Activated T-cell treated with anti-CD3 and anti-CD28 coated beads, Interleukin-2, amount 50 U/mL, for 72 hours (primary cell): ENCODE results near the gene SLC44A4. TPM values are rescaled to one million over a fixed set of nuclear protein-coding genes. Genes with fewer than 3 reads are reported as not detected.

ENCODE experiments used
- ATAC-seq, 2 donors: fragments of 150-1000 bp; cut with Tn5 transposase; replicated peaks in 1 of 2; 2 replicates each; pipeline ENCODE4 v1.10.0; 2021; ENCODE audit warnings: moderate library complexity in 2 of 2, mild to moderate bottlenecking in 1 of 2
- DNase-seq, 2 donors: peaks; one replicate each; pipeline ENCODE4 v3.0.0; 2021 to 2022; ENCODE audit warnings: mixed read lengths in 1 of 2
- H3K27ac Mint-ChIP-seq: one replicate; pipeline ENCODE4 v1.8.0; 2022; ENCODE audit warnings: mild to moderate bottlenecking, moderate library complexity, mixed read lengths
- H3K27me3 Mint-ChIP-seq: one replicate; pipeline ENCODE4 v1.8.0; 2022; ENCODE audit warnings: low read depth, mixed read lengths
- H3K36me3 Mint-ChIP-seq, 2 donors: one replicate each; pipeline ENCODE4 v1.8.0; 2022; ENCODE audit warnings: mixed read lengths in 2 of 2, mild to moderate bottlenecking in 1 of 2; ENCODE audit not compliant: insufficient read depth in 2 of 2
- H3K4me1 Mint-ChIP-seq: one replicate; pipeline ENCODE4 v1.8.0; 2022; ENCODE audit warnings: low read depth, mixed read lengths
- H3K4me3 Mint-ChIP-seq, 2 donors: one replicate each; pipeline ENCODE4 v1.8.0; 2022; ENCODE audit warnings: mild to moderate bottlenecking in 2 of 2, mixed read lengths in 2 of 2, moderate library complexity in 2 of 2
- H3K9me3 Mint-ChIP-seq, 2 donors: one replicate each; pipeline ENCODE4 v1.8.0; 2022; ENCODE audit warnings: mixed read lengths in 2 of 2
- total RNA-seq, 2 donors: library from RNA; stranded (reverse); gene quantifications; one replicate each; pipeline ENCODE4 v1.2.3, GENCODE V29; 2022

Gene SLC44A4
- total RNA-seq, 2 donors from 2014 or later = 0.22 to 0.23 TPM

- Mint-ChIP-seq H3K27me3 (no peaks in the 10 kb centered on the region), H3K36me3 (peaks cover 9 to 11% of the 10 kb centered on the region in 2 donors), H3K4me3 (no peak overlapping the region), H3K9me3 (no peaks in the 10 kb centered on the region), H3K27ac (no peak overlapping the region), H3K4me1 (no peaks in the 10 kb centered on the region)
- no peak for DNase-seq
- no peak for ATAC-seq
These were observed 3.5 kb upstream of the SLC44A4 start for GRCh38 chr6:31882344-31882743.

GRCh38 chr6:31881136-31881859 is 2.5 kb upstream of the SLC44A4 start:
- H3K27me3 Mint-ChIP-seq = no peaks in the 10 kb centered on the region

DNA sequence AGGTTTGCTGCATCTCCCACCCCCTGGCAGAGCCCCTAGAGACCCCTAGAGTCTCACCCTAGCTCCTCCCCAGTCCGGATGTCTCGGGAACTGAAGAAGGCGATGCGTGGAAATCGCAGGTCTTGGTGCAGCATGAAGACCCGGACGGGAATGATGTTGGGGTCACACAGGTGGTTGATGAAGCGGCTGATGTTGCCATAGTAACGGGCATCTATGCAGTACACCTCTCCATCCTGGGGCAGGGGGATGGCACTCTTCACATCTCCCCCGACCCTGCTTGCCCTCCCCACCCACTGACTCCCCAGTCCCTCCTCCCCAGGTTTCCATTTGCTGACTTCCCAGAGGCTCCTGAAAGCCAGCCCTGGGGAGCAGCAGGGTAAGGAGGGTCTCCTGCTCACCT is 1.8 kb upstream of the SLC44A4 start:
- Mint-ChIP-seq H3K4me1 (peaks cover 3% of the 10 kb centered on the region), H3K36me3 (peaks cover 8% of the 10 kb centered on the region in 2 donors), H3K4me3 (no peak overlapping the region), H3K27me3 (no peaks in the 10 kb centered on the region), H3K27ac (no peak overlapping the region), H3K9me3 (no peaks in the 10 kb centered on the region)
- DNase-seq (no peak), ATAC-seq (no peak)

More at GRCh38 chr6:31881136-31881859, 2.5 kb upstream of the SLC44A4 start:
- no peaks in the 10 kb centered on the region for H3K4me1 Mint-ChIP-seq
- H3K36me3 Mint-ChIP-seq = peaks cover 8 to 11% of the 10 kb centered on the region in 2 donors
- ATAC-seq = no peak
- no peak overlapping the region for H3K27ac Mint-ChIP-seq
- no peak for DNase-seq
- H3K9me3 Mint-ChIP-seq = no peaks in the 10 kb centered on the region
- H3K4me3 Mint-ChIP-seq = no peak overlapping the region

GRCh38 chr6:31879901-31880300 is 1.1 kb upstream of the SLC44A4 start:
- H3K9me3 Mint-ChIP-seq = no peaks in the 10 kb centered on the region
- no peaks in the 10 kb centered on the region for H3K27me3 Mint-ChIP-seq
- DNase-seq (no peak), ATAC-seq (no peak)
- peaks cover 4% of the 10 kb centered on the region for H3K4me1 Mint-ChIP-seq
- peaks cover 8% of the 10 kb centered on the region in 2 donors for H3K36me3 Mint-ChIP-seq
- no peak overlapping the region for H3K4me3 Mint-ChIP-seq
- no peak overlapping the region for H3K27ac Mint-ChIP-seq

DNA sequence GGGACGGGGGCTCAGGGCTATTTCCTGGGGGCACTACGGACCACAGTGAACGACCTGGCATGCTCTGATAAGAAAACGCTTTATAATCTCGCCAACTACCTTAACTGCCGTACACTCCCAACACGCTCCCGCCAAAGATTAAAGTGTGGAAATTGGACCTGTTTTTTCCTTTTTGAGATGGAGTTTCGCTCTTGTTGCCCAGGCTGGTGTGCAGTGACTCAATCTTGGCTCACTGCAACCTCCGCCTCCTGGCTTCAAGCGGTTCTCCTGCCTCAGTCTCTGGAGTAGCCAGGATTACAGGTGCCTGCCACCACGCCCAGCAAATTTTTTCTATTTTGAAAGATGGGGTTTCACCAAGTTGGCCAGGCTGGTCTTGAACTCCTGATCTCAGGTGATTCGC is 346 bp upstream of the SLC44A4 start:
- ATAC-seq (no peak), DNase-seq (no peak)
- no peaks in the 10 kb centered on the region for H3K27me3 Mint-ChIP-seq
- no peaks in the 10 kb centered on the region for H3K9me3 Mint-ChIP-seq
- H3K4me3 Mint-ChIP-seq = no peak overlapping the region
- peaks cover 4% of the 10 kb centered on the region for H3K4me1 Mint-ChIP-seq
- no peak overlapping the region for H3K27ac Mint-ChIP-seq
- peaks cover 8% of the 10 kb centered on the region in 2 donors for H3K36me3 Mint-ChIP-seq

GRCh38 chr6:31878222-31878621 is 575 bp downstream of the SLC44A4 start:
- peaks cover 8% of the 10 kb centered on the region in 2 donors for H3K36me3 Mint-ChIP-seq
- H3K9me3 Mint-ChIP-seq = no peaks in the 10 kb centered on the region
- no peaks in the 10 kb centered on the region for H3K27me3 Mint-ChIP-seq
- DNase-seq (no peak), ATAC-seq (no peak)
- H3K27ac Mint-ChIP-seq = no peak overlapping the region
- H3K4me3 Mint-ChIP-seq = no peak overlapping the region
- H3K4me1 Mint-ChIP-seq = peaks cover 4% of the 10 kb centered on the region

- Mint-ChIP-seq H3K9me3 (no peaks in the 10 kb centered on the region), H3K4me1 (peaks cover 4% of the 10 kb centered on the region), H3K36me3 (peaks cover 8% of the 10 kb centered on the region in 2 donors), H3K27ac (no peak overlapping the region), H3K4me3 (no peak overlapping the region), H3K27me3 (no peaks in the 10 kb centered on the region)
- peak in 1 of 2 donors; percentile 22 for ATAC-seq
- no peak for DNase-seq
These were observed 1.1 kb downstream of the SLC44A4 start for GRCh38 chr6:31877651-31878161.

DNA sequence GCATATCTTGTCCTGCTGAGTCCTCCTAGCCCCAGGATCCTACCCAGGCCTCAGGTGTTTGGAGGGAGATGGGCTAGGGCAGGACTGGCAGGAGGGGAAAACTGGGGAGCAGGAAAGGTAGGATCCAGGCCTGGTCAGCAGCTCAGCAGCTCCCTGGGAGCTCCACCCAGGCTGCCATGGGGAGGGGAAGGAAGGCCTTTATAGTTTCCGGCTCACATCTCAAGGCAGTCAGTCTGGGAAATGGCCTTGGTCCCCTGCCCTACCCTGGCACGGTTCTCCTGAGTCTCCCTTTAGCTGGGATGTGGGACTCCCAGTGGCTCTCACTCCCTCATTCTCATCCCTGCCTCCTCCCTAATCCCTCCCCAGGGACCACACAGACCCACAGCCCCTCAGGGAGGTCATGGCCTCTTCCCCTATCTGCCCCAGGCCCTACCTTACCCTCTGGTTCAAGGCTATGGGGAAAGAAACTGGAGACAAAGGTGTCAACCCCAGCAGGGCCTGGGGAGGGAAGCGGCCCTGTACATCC is 1.6 kb downstream of the SLC44A4 start:
- peak in 1 of 2 donors; percentile 16 for ATAC-seq
- peaks cover 4% of the 10 kb centered on the region for H3K4me1 Mint-ChIP-seq
- H3K27ac Mint-ChIP-seq = no peak overlapping the region

GRCh38 chr6:31876357-31876756 is 2.4 kb downstream of the SLC44A4 start:
- no peak overlapping the region for H3K4me3 Mint-ChIP-seq
- peaks cover 4% of the 10 kb centered on the region for H3K4me1 Mint-ChIP-seq
- H3K36me3 Mint-ChIP-seq = peaks cover 1 to 5% of the 10 kb centered on the region in 2 donors
- no peaks in the 10 kb centered on the region for H3K27me3 Mint-ChIP-seq
- DNase-seq (no peak), ATAC-seq (no peak)
- no peak overlapping the region for H3K27ac Mint-ChIP-seq
- H3K9me3 Mint-ChIP-seq = no peaks in the 10 kb centered on the region

More for the DNA sequence above, 1.6 kb downstream of the SLC44A4 start:
- Mint-ChIP-seq H3K36me3 (peaks cover 6 to 8% of the 10 kb centered on the region in 2 donors), H3K9me3 (no peaks in the 10 kb centered on the region), H3K4me3 (no peak overlapping the region), H3K27me3 (no peaks in the 10 kb centered on the region)
- DNase-seq = no peak

- no peaks in the 10 kb centered on the region for H3K27me3 Mint-ChIP-seq
- H3K9me3 Mint-ChIP-seq = no peaks in the 10 kb centered on the region
- peaks cover 4% of the 10 kb centered on the region for H3K4me1 Mint-ChIP-seq
- peaks cover 0 to under 1% of the 10 kb centered on the region in 2 donors for H3K36me3 Mint-ChIP-seq
- no peak for DNase-seq
- no peak for ATAC-seq
- H3K27ac Mint-ChIP-seq = no peak overlapping the region
- no peak overlapping the region for H3K4me3 Mint-ChIP-seq
These were observed 2.9 kb downstream of the SLC44A4 start for GRCh38 chr6:31875877-31876276.

- Mint-ChIP-seq H3K4me3 (no peak overlapping the region), H3K27ac (no peak overlapping the region), H3K4me1 (peaks cover 4% of the 10 kb centered on the region), H3K9me3 (no peaks in the 10 kb centered on the region), H3K27me3 (no peaks in the 10 kb centered on the region), H3K36me3 (no peaks in the 10 kb centered on the region)
- no peak for ATAC-seq
- DNase-seq = no peak
These were observed 3.8 kb downstream of the SLC44A4 start for GRCh38 chr6:31874836-31875572.

DNA sequence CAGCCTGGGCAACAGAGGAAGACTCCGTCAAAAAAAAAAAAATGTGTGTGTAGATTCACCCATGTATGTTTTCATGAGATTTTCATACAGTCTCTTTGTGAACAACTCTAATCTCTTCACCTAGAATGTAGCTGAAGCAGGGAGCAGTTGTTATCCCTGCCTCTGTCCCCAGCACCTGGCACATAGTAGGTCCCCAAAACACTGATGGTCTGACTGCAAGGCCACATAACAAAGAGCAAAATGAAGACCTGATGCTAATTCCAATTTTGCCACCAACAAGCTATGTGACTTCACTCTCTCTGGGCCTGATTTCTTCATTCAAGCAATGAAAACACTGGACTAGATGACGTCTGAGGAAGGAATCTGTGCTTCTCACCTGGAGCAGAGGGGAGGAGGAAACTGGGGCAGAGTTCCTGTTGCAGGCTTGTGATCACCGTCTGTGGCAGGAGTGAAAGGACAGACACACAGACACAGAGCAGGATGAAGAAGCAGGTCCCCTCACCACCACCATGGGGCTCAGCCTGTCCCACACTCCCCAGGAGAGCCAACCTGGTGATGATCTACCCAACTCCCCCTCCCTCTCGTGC is 4.6 kb downstream of the SLC44A4 start:
- Mint-ChIP-seq H3K36me3 (no peaks in the 10 kb centered on the region), H3K4me3 (no peak overlapping the region), H3K4me1 (peaks cover 4% of the 10 kb centered on the region), H3K27me3 (no peaks in the 10 kb centered on the region), H3K27ac (no peak overlapping the region), H3K9me3 (no peaks in the 10 kb centered on the region)
- ATAC-seq = no peak
- no peak for DNase-seq
